ENCODE results near the gene KRAS.

KRAS gene

GRCh38 chr12:25200703-25201102, 50.0 kb downstream of the KRAS start:
- TF ChIP-seq, protein P1, sequence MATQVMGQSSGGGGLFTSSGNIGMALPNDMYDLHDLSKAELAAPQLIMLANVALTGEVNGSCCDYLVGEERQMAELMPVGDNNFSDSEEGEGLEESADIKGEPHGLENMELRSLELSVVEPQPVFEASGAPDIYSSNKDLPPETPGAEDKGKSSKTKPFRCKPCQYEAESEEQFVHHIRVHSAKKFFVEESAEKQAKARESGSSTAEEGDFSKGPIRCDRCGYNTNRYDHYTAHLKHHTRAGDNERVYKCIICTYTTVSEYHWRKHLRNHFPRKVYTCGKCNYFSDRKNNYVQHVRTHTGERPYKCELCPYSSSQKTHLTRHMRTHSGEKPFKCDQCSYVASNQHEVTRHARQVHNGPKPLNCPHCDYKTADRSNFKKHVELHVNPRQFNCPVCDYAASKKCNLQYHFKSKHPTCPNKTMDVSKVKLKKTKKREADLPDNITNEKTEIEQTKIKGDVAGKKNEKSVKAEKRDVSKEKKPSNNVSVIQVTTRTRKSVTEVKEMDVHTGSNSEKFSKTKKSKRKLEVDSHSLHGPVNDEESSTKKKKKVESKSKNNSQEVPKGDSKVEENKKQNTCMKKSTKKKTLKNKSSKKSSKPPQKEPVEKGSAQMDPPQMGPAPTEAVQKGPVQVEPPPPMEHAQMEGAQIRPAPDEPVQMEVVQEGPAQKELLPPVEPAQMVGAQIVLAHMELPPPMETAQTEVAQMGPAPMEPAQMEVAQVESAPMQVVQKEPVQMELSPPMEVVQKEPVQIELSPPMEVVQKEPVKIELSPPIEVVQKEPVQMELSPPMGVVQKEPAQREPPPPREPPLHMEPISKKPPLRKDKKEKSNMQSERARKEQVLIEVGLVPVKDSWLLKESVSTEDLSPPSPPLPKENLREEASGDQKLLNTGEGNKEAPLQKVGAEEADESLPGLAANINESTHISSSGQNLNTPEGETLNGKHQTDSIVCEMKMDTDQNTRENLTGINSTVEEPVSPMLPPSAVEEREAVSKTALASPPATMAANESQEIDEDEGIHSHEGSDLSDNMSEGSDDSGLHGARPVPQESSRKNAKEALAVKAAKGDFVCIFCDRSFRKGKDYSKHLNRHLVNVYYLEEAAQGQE (IDR thresholded peaks at IDR 0.05; ENCODE audit: insufficient read depth in 1 of 2, low read depth in 2 of 2, low read length in 2 of 2), result no peak
- TF ChIP-seq POLR2AphosphoS5 (IDR thresholded peaks at IDR 0.05; ENCODE audit: low read depth, low read length), result no peak
- TF ChIP-seq FOXP2 (optimal IDR thresholded peaks at IDR 0.05; ENCODE audit: borderline replicate concordance, extremely low read depth, extremely low read length, insufficient read depth), result no peak
- TF ChIP-seq TAF1 (IDR thresholded peaks at IDR 0.05; ENCODE audit: borderline replicate concordance, insufficient read depth, low read length), result no peak
- TF ChIP-seq SIN3A (IDR thresholded peaks at IDR 0.05; ENCODE audit: borderline replicate concordance, insufficient read depth, low read length), result no peak

DNA sequence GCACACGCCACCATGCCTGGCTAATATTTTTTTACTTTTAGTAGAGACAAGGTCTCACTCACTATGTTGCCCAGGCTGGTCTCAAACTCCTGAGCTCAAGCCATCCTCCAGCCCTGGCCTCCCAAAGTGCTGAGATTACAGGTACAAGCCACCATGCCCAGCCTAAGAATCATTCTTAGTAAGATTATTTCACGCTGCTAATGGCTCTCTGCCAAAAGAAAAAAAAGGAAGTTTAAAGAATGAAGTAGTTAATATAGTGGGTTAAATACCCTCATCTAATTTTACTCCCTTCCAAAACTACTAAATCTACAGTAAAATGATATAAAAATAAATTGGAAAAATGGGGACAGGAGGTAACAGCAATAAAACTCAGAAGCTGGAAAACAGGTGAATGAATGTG, 53.1 kb downstream of the KRAS start:
- TF ChIP-seq POLR2AphosphoS5 (IDR thresholded peaks at IDR 0.05; ENCODE audit: low read depth, low read length) (no peak), FOXP2 (optimal IDR thresholded peaks at IDR 0.05; ENCODE audit: borderline replicate concordance, extremely low read depth, extremely low read length, insufficient read depth) (no peak), SIN3A (IDR thresholded peaks at IDR 0.05; ENCODE audit: borderline replicate concordance, insufficient read depth, low read length) (no peak), TAF1 (IDR thresholded peaks at IDR 0.05; ENCODE audit: borderline replicate concordance, insufficient read depth, low read length) (no peak)
- TF ChIP-seq, protein P1 (IDR thresholded peaks at IDR 0.05; ENCODE audit: insufficient read depth in 1 of 2, low read depth in 2 of 2, low read length in 2 of 2), result no peak

GRCh38 chr12:25195056-25195971, 55.4 kb downstream of the KRAS start, which contains the start of the genes DNAI7 and ETFRF1:
Gene DNAI7 (minus strand): TSS chr12:25195160. CDS start chr12:25195078, 82 bp downstream.
Gene ETFRF1 (plus strand): TSS chr12:25195237. CDS start chr12:25203957, 8,720 bp downstream.
- TF ChIP-seq SIN3A (IDR thresholded peaks at IDR 0.05; ENCODE audit: borderline replicate concordance, insufficient read depth, low read length), result peak; percentile 96; the same call in 1 of the 2 replicates
- TF ChIP-seq POLR2AphosphoS5 (IDR thresholded peaks at IDR 0.05; ENCODE audit: low read depth, low read length), result peak; percentile 85
- TF ChIP-seq FOXP2 (optimal IDR thresholded peaks at IDR 0.05; ENCODE audit: borderline replicate concordance, extremely low read depth, extremely low read length, insufficient read depth), result peak; percentile 46
- TF ChIP-seq TAF1 (IDR thresholded peaks at IDR 0.05; ENCODE audit: borderline replicate concordance, insufficient read depth, low read length), result peak; percentile 85; the same call in 1 of the 2 replicates
- TF ChIP-seq, protein P1 (IDR thresholded peaks at IDR 0.05; ENCODE audit: insufficient read depth in 1 of 2, low read depth in 2 of 2, low read length in 2 of 2), result no peak

GRCh38 chr12:25194722-25195055, 56.0 kb downstream of the KRAS start:
- TF ChIP-seq TAF1 (IDR thresholded peaks at IDR 0.05; ENCODE audit: borderline replicate concordance, insufficient read depth, low read length) (no peak), SIN3A (IDR thresholded peaks at IDR 0.05; ENCODE audit: borderline replicate concordance, insufficient read depth, low read length) (no peak), FOXP2 (optimal IDR thresholded peaks at IDR 0.05; ENCODE audit: borderline replicate concordance, extremely low read depth, extremely low read length, insufficient read depth) (no peak), POLR2AphosphoS5 (IDR thresholded peaks at IDR 0.05; ENCODE audit: low read depth, low read length) (no peak)
- TF ChIP-seq, protein P1 (IDR thresholded peaks at IDR 0.05; ENCODE audit: insufficient read depth in 1 of 2, low read depth in 2 of 2, low read length in 2 of 2), result no peak

Data from PFSK-1 (cell line).